ENCODE results near the gene RHOBTB1. TPM values are rescaled to one million over a fixed set of nuclear protein-coding genes. Genes with fewer than 3 reads are reported as not detected.

The RHOBTB1 gene
- total and polyA plus RNA-seq, 9 of the 15 experiments (the other 6 are each of a cell fraction or from before 2014, with no cell fraction given) = 1.7 to 11.7 (median 9.3) TPM

- Histone ChIP-seq H3K9me3 (replicated peaks; ENCODE audit: control insufficient read depth, insufficient read depth, low read depth, low read length) (no peaks in the 10 kb centered on the region), H3K9me1 (ENCODE audit: control insufficient read depth, insufficient read depth, low read length) (no peaks in the 10 kb centered on the region), H3K27ac (ENCODE audit: extremely low read depth, low read depth, low read length) (no peak overlapping the region), H3K27me3 (ENCODE audit: control insufficient read depth in 2 of 2, insufficient read depth in 2 of 2, low read length in 2 of 2) (no peaks in the 10 kb centered on the region), H2AFZ (ENCODE audit: low read depth, low read length) (peak overlapping the region; percentile 37), H3K36me3 (ENCODE audit: control insufficient read depth, insufficient read depth, low read length) (no peaks in the 10 kb centered on the region), H3K79me2 (ENCODE audit: control insufficient read depth, insufficient read depth, low read length) (no peaks in the 10 kb centered on the region), H3K9ac (ENCODE audit: insufficient read depth in 1 of 2, low read depth in 2 of 2, low read length in 2 of 2) (no peak overlapping the region), H3K4me3 (no peak overlapping the region), H3K4me2 (ENCODE audit: insufficient read depth, low read length) (no peak overlapping the region), H4K20me1 (replicated peaks; ENCODE audit: control insufficient read depth, insufficient read depth, low read length) (no peaks in the 10 kb centered on the region), H3K4me1 (replicated peaks in 1 of 2; ENCODE audit: control insufficient read depth in 2 of 2, insufficient read depth in 2 of 2, low read length in 2 of 2) (peaks cover 11 to 49% of the 10 kb centered on the region in 2 experiments)
- BruUV-seq (replicated peaks) = no TSS peak
- intact Hi-C loops (cut with micrococcal nuclease) (loop anchor here (5.0 kb wide), 1 partner anchor 793 kb away; no protein-coding TSS in a partner anchor), in situ Hi-C loops (cut with MboI) (no loop called here)
- CTCF ChIA-PET (ENCODE audit: low intra/inter-chr PET ratio) = no interaction called here
- POLR2A ChIA-PET = interaction anchor here (1.1 to 1.3 kb wide), 2 partner anchors 13 to 32 kb away, joined by 3 to 4 read pairs; no protein-coding TSS in a partner anchor
- no peak for TF ChIP-seq SRSF7 (optimal IDR thresholded peaks at IDR 0.05; ENCODE audit: low read depth, low read length)
- peak; percentile 50 for TF ChIP-seq FOSL1 (tag; conservative IDR thresholded peaks at IDR 0.05)
- no peak for TF ChIP-seq CBX3 (IDR thresholded peaks at IDR 0.05; ENCODE audit: borderline replicate concordance in 1 of 2, low read length in 2 of 2)
- TF ChIP-seq ATF3 (IDR thresholded peaks at IDR 0.05) = peak; percentile 80
- TF ChIP-seq ATF3 (CRISPR knock-in tag; conservative IDR thresholded peaks at IDR 0.05) = no peak
- TF ChIP-seq, protein P1, sequence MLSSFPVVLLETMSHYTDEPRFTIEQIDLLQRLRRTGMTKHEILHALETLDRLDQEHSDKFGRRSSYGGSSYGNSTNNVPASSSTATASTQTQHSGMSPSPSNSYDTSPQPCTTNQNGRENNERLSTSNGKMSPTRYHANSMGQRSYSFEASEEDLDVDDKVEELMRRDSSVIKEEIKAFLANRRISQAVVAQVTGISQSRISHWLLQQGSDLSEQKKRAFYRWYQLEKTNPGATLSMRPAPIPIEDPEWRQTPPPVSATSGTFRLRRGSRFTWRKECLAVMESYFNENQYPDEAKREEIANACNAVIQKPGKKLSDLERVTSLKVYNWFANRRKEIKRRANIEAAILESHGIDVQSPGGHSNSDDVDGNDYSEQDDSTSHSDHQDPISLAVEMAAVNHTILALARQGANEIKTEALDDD (IDR thresholded peaks at IDR 0.05) = 0 out of 2 replicates have a peak, but pooled peaks have one; percentile 19
- peak; percentile 56; the same call in 1 of the 2 replicates for TF ChIP-seq JUND (IDR thresholded peaks at IDR 0.05; ENCODE audit: borderline replicate concordance, low read depth, low read length)
- peak; percentile 53; the same call in 1 of the 3 replicates for TF ChIP-seq JUND (tag; IDR thresholded peaks at IDR 0.05; ENCODE audit: borderline replicate concordance, low read depth, low read length)
- no peak for TF ChIP-seq ESRRA (IDR thresholded peaks at IDR 0.05; ENCODE audit: borderline replicate concordance, low read depth)
- FAIRE-seq (no peak), ATAC-seq (no peak), DNase-seq (ENCODE audit: extremely low read depth in 1 of 4, low spot score in 3 of 4) (no peak)
- WGBS (ENCODE audit: insufficient coverage, low coverage, missing lambda C conversion rate) = 18% methylated on average over 3 of the region's 3 CpGs
Measured at GRCh38 chr10:60974463-60975149, 30.6 kb upstream of the RHOBTB1 start.

Data from K562 (cell line).